ENCODE measurements around the gene NDRG2. TPM values are rescaled to one million over a fixed set of nuclear protein-coding genes. Genes with fewer than 3 reads are reported as not detected.

The NDRG2 gene
- total RNA-seq (10 to 100 TPM; 30.8 to 35.4 TPM), polyA plus RNA-seq (10 to 100 TPM; 24.6 to 32.7 (median 28.3) TPM), total RNA-seq (0.84 to 31.5 (median 15.0) reads per million in 6 experiments)

- no peaks in the 10 kb centered on the region for H3K9me3 Mint-ChIP-seq
- peak within 1 kb of the TSS; percentile 61 to 94 (median 88) for H3K27ac Mint-ChIP-seq
- H3K36me3 Mint-ChIP-seq: peaks cover 0 to 23% (median 3%) of the 10 kb centered on the region in 3 donors
- DNase-seq (peak; percentile 58 to 88 (median 74)), ATAC-seq (peak; percentile 88 to 90)
- peaks cover 0 to 7% (median 0%) of the 10 kb centered on the region in 5 donors for H3K27me3 Mint-ChIP-seq
- H3K4me3 Mint-ChIP-seq: peak within 1 kb of the TSS; percentile 86 to 96 (median 93)
- POLR2A ChIA-PET: interaction anchor here (1.1 to 2.4 kb wide), 4 partner anchors 10 to 682 kb away, joined by 3 to 12 read pairs (median 6); partner anchors contain the start of gene RNASE13
- H3K4me1 Mint-ChIP-seq: peaks cover 21 to 26% (median 24%) of the 10 kb centered on the region in 4 donors
These were observed at the start of gene NDRG2 for GRCh38 chr14:21024585-21025370. Gene NDRG2, minus strand, starts transcription at chr14:21025061. Its CDS starts 1,746 bp downstream, at chr14:21023315.

GRCh38 chr14:21073921-21074320 lies 49.1 kb upstream of the NDRG2 start:
- H3K27ac Mint-ChIP-seq: peak overlapping the region in 1 of 10 donors; percentile 6
- H3K4me3 Mint-ChIP-seq: no peak overlapping the region
- POLR2A ChIA-PET: no interaction called here

GRCh38 chr14:21072781-21073339 lies 48.0 kb upstream of the NDRG2 start:
- POLR2A ChIA-PET: no interaction called here
- Mint-ChIP-seq H3K36me3 (no peaks in the 10 kb centered on the region), H3K9me3 (no peaks in the 10 kb centered on the region), H3K27me3 (peaks cover 23 to 58% (median 41%) of the 10 kb centered on the region in 5 donors), H3K4me1 (peaks cover 20 to 39% (median 36%) of the 10 kb centered on the region in 4 donors), H3K4me3 (peak overlapping the region in 6 of 10 donors; percentile 3 to 85 (median 54)), H3K27ac (peak overlapping the region in 1 of 10 donors; percentile 0)
- ATAC-seq (no peak), DNase-seq (no peak)

More at GRCh38 chr14:21073921-21074320, 49.1 kb upstream of the NDRG2 start:
- no peak for ATAC-seq
- peaks cover 17 to 32% (median 30%) of the 10 kb centered on the region in 4 donors for H3K4me1 Mint-ChIP-seq
- no peaks in the 10 kb centered on the region for H3K9me3 Mint-ChIP-seq
- no peak for DNase-seq
- peaks cover 15 to 47% (median 33%) of the 10 kb centered on the region in 5 donors for H3K27me3 Mint-ChIP-seq
- H3K36me3 Mint-ChIP-seq: no peaks in the 10 kb centered on the region

- Mint-ChIP-seq H3K9me3 (no peaks in the 10 kb centered on the region), H3K4me3 (peak overlapping the region; percentile 71 to 91 (median 84)), H3K36me3 (no peaks in the 10 kb centered on the region), H3K27ac (peak overlapping the region in 4 of 10 donors; percentile 47 to 85 (median 72)), H3K4me1 (peaks cover 20 to 39% (median 36%) of the 10 kb centered on the region in 4 donors), H3K27me3 (peaks cover 27 to 66% (median 46%) of the 10 kb centered on the region in 5 donors)
- ATAC-seq (no peak), DNase-seq (no peak)
- POLR2A ChIA-PET: interaction anchor here (0.6 to 2.3 kb wide), 6 partner anchors 9 to 404 kb away, joined by 3 to 8 read pairs (median 4); no protein-coding TSS in a partner anchor
These were observed 47.2 kb upstream of the NDRG2 start for GRCh38 chr14:21072031-21072473.

- H3K36me3 Mint-ChIP-seq: no peaks in the 10 kb centered on the region
- peak in 6 of 10 donors; percentile 13 to 46 (median 29) for DNase-seq
These were observed 46.6 kb upstream of the NDRG2 start for GRCh38 chr14:21071225-21072030.

GRCh38 chr14:21070610-21071224 lies 45.9 kb upstream of the NDRG2 start:
- Mint-ChIP-seq H3K4me1 (peaks cover 20 to 39% (median 36%) of the 10 kb centered on the region in 4 donors), H3K4me3 (peak overlapping the region; percentile 71 to 91 (median 84)), H3K9me3 (no peaks in the 10 kb centered on the region), H3K27ac (peak overlapping the region in 7 of 10 donors; percentile 30 to 92 (median 85)), H3K27me3 (peaks cover 35 to 79% (median 55%) of the 10 kb centered on the region in 5 donors), H3K36me3 (no peaks in the 10 kb centered on the region)
- peak in 6 of 10 donors; percentile 16 to 40 (median 34) for DNase-seq
- POLR2A ChIA-PET: interaction anchor here (0.6 to 2.3 kb wide), 7 partner anchors 11 to 123 kb away, joined by 4 to 16 read pairs (median 6); no protein-coding TSS in a partner anchor
- peak; percentile 48 to 50 for ATAC-seq

More at GRCh38 chr14:21071225-21072030, 46.6 kb upstream of the NDRG2 start:
- peaks cover 20 to 39% (median 36%) of the 10 kb centered on the region in 4 donors for H3K4me1 Mint-ChIP-seq
- POLR2A ChIA-PET: interaction anchor here (0.6 to 2.3 kb wide), 8 partner anchors 10 to 405 kb away, joined by 3 to 16 read pairs (median 4); no protein-coding TSS in a partner anchor
- peak overlapping the region; percentile 71 to 91 (median 84) for H3K4me3 Mint-ChIP-seq
- H3K27ac Mint-ChIP-seq: peak overlapping the region in 7 of 10 donors; percentile 59 to 92 (median 85)
- ATAC-seq: peak; percentile 35 to 46
- H3K9me3 Mint-ChIP-seq: no peaks in the 10 kb centered on the region
- peaks cover 33 to 72% (median 50%) of the 10 kb centered on the region in 5 donors for H3K27me3 Mint-ChIP-seq

GRCh38 chr14:21070083-21070609 lies 45.3 kb upstream of the NDRG2 start, which contains the start of gene ARHGEF40:
Gene ARHGEF40, plus strand, starts transcription at chr14:21070304. Its CDS starts 93 bp downstream, at chr14:21070397.
- DNase-seq (peak in 5 of 10 donors; percentile 14 to 36 (median 24)), ATAC-seq (peak; percentile 11 to 19)
- Mint-ChIP-seq H3K36me3 (no peaks in the 10 kb centered on the region), H3K4me1 (peaks cover 20 to 39% (median 36%) of the 10 kb centered on the region in 4 donors), H3K4me3 (peak within 1 kb of the TSS; percentile 76 to 91 (median 85)), H3K9me3 (no peaks in the 10 kb centered on the region), H3K27ac (peak within 1 kb of the TSS in 8 of 10 donors; percentile 11 to 95 (median 85)), H3K27me3 (peaks cover 40 to 85% (median 61%) of the 10 kb centered on the region in 5 donors)
- POLR2A ChIA-PET: interaction anchor here (0.6 to 2.3 kb wide), 6 partner anchors 18 to 123 kb away, joined by 4 to 16 read pairs (median 7); no protein-coding TSS in a partner anchor

GRCh38 chr14:21069388-21070082 lies 44.7 kb upstream of the NDRG2 start:
- POLR2A ChIA-PET: interaction anchor here (1.1 to 2.3 kb wide), 6 partner anchors 18 to 36 kb away, joined by 3 to 16 read pairs (median 8); partner anchors contain the start of gene ZNF219
- H3K9me3 Mint-ChIP-seq: no peaks in the 10 kb centered on the region
- peak overlapping the region in 8 of 10 donors; percentile 11 to 95 (median 80) for H3K27ac Mint-ChIP-seq
- peak overlapping the region; percentile 72 to 88 (median 83) for H3K4me3 Mint-ChIP-seq
- DNase-seq: peak in 4 of 10 donors; percentile 24 to 33 (median 26)
- peaks cover 42 to 89% (median 63%) of the 10 kb centered on the region in 5 donors for H3K27me3 Mint-ChIP-seq
- peaks cover 20 to 39% (median 36%) of the 10 kb centered on the region in 4 donors for H3K4me1 Mint-ChIP-seq
- H3K36me3 Mint-ChIP-seq: no peaks in the 10 kb centered on the region
- peak; percentile 5 to 16 for ATAC-seq

GRCh38 chr14:21068521-21069387 lies 43.9 kb upstream of the NDRG2 start:
- POLR2A ChIA-PET: interaction anchor here (0.5 to 1.5 kb wide), 4 partner anchors 24 to 414 kb away, joined by 3 to 13 read pairs (median 4); partner anchors contain the start of gene ZNF219
- H3K9me3 Mint-ChIP-seq: no peaks in the 10 kb centered on the region
- H3K36me3 Mint-ChIP-seq: no peaks in the 10 kb centered on the region
- peak overlapping the region in 9 of 10 donors; percentile 11 to 95 (median 78) for H3K27ac Mint-ChIP-seq
- DNase-seq (peak; percentile 27 to 84 (median 58)), ATAC-seq (peak; percentile 63 to 65)
- H3K4me3 Mint-ChIP-seq: peak overlapping the region; percentile 76 to 88 (median 83)
- peaks cover 20 to 39% (median 36%) of the 10 kb centered on the region in 4 donors for H3K4me1 Mint-ChIP-seq
- peaks cover 44 to 94% (median 63%) of the 10 kb centered on the region in 5 donors for H3K27me3 Mint-ChIP-seq

Measured in naive thymus-derived CD8-positive, alpha-beta T cell (primary cell).